Measurements from ENCODE around the gene CDKL4. TPM values are rescaled to one million over a fixed set of nuclear protein-coding genes. Genes with fewer than 3 reads are reported as not detected.
A peak's percentile ranks its signal among the peaks of the same experiment; 100 is the strongest.
"Not testable (repeated sequence)": the region's sequence is repeated elsewhere in the genome, so short reads cannot be mapped to it uniquely, and the experiment has no call there.

Gene CDKL4
- total RNA-seq, 1 experiment from 2014 or later = not detected

DNA sequence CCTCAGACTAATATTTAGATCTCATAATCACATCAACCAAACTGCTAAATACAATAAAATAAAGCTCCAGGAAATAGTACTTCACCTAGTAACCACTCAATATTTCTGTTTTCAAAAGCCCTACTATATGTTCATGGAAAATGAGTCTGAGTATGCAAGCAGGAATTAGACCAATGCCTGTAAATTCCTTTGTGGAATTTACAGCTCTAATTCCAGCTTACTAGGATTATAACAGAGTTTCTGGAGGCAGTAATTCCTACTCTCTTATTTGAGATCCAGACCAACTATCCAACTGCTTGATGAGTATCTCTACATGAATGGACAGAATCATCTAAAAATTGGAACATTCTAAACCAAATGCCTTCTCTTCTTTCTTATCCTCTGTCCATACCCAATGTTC, 11.6 kb downstream of the CDKL4 start:
- no peak for DNase-seq (ENCODE audit: low read depth)

GRCh38 chr2:39228413-39229209, 15.2 kb downstream of the CDKL4 start:
- no peak for DNase-seq (ENCODE audit: low read depth)

- peak; percentile 50 for DNase-seq (ENCODE audit: low read depth)
Measured at GRCh38 chr2:39227628-39228412, 15.9 kb downstream of the CDKL4 start.

GRCh38 chr2:39225567-39225966, 18.2 kb downstream of the CDKL4 start:
- DNase-seq (ENCODE audit: low read depth) = no peak

DNA sequence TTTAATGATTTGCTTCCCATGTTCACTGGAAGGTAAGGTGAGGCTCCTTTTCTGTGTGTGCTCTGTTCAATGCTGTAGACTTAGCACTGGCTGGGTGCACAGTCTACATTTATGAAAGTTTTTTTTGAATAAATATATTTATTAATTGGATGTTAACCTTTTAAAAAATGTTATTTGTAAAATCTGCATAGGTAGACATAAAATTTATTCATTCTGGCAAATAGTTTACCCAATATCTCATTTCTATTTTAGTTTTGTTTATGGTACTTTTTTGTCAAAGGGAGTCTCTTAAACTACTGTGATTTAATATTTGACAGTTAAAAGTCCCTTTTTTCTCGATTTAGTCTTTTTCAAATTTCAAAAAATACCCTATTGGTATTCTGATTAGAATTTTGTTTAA, 19.9 kb downstream of the CDKL4 start:
- no peak for DNase-seq (ENCODE audit: low read depth)

- DNase-seq (ENCODE audit: low read depth) = no peak
Measured at GRCh38 chr2:39221459-39221858, 22.3 kb downstream of the CDKL4 start.

GRCh38 chr2:39220136-39220535, 23.6 kb downstream of the CDKL4 start:
- DNase-seq (ENCODE audit: low read depth) = no peak

GRCh38 chr2:39218391-39218790, 25.4 kb downstream of the CDKL4 start:
- DNase-seq (ENCODE audit: low read depth) = no peak

- no peak for DNase-seq (ENCODE audit: low read depth)
Measured at GRCh38 chr2:39217192-39217550, 26.6 kb downstream of the CDKL4 start.

- no peak for DNase-seq (ENCODE audit: low read depth)
Measured at GRCh38 chr2:39216346-39217191, 27.2 kb downstream of the CDKL4 start.

GRCh38 chr2:39215545-39215944, 28.2 kb downstream of the CDKL4 start:
- DNase-seq (ENCODE audit: low read depth) = no peak

DNA sequence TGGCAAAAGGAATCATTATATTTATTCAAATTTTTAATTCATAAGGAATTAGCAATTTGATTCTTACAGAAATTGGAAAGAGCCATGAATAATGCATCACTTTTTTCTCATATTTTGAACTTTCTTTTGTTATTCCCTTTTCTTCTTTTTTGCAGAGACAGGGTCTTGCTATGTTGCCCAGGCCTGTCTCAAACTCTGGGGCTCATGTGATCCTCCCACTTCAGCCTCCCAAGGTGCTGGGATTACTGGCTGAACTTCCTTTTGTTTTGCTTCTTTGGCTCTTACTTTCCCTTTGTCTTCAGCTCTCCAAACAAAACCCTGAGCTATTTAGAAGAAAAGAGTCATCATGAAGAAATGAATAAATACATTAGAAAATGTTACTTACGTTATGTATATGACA, 30.8 kb downstream of the CDKL4 start:
- DNase-seq (ENCODE audit: low read depth) = no peak

DNA sequence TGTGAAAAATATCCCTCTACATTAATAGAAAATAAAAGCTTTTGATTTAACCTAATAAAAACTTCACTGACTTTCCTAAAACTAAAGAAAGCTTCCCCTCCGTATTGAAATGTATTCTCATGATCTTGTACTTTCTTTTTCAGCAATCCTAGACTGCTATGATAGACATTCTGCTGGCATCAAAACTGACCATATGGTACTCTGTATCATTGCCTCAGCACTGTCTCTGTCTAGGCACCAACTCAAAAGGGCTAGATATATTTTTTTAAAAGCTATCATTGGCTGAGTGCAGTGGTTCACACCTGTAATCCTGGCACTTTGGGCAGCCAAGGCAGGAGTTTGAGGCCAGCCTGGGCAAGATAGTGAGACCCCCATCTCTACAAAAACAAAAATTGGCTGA, 32.9 kb downstream of the CDKL4 start:
- DNase-seq (ENCODE audit: low read depth) = no peak

GRCh38 chr2:39203382-39203781, 40.4 kb downstream of the CDKL4 start:
- no peak for DNase-seq (ENCODE audit: low read depth)

DNA sequence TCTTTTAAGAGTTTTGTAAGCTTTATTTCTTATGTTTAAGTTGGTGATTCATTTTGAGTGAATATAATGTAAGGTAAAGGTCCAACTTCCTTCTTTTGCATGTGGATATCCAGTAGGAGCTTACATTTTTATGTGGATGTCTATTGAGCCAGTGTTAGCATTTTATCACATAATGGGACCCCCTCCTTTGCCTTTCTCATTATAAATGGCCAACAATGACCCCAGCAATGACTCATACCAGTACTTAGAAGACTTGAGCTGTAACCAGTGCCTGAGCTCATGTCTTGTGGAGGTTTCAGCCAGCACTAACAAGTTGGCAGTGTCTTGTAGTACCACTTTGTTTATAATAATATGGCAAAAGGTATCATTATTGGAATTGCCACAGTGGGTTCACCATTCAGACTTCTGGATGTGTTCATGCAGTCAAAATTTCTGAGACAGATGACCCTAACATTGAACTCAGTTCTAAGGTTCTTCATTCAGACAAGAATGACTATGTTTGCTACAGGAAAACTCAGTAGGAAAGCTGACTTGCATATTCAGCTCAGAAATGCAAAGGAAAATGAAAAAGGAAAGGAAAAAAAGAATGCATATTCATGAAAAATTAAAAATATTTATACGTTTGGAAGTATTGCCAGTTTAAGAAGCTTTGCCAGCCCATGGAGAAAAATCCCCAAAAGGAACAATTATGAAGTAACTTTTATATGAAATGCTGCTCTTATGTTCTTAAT, 41.0 kb downstream of the CDKL4 start:
- DNase-seq (ENCODE audit: low read depth) = no peak

GRCh38 chr2:39197003-39197402, 46.8 kb downstream of the CDKL4 start:
- not testable (repeated sequence) for DNase-seq (ENCODE audit: low read depth)

DNA sequence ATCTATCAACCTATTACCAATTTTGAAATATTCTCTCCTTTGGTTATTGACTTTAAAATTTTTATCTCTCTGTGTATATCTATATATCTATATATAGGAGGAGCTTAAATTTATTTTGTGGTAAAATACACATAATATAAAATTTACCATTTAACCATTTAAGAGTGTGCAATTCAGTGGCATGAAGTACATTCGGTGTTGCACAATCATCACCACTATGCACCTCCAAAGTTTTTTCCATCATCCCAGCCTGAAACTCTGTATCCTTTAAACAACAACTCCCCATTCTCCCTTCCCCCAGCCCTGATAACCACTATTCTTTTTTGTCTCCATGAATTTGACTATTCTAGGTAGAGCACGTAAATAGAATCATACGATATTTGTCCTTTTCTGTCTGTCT, 49.1 kb downstream of the CDKL4 start:
- no peak for DNase-seq (ENCODE audit: low read depth)

- no peak for DNase-seq (ENCODE audit: low read depth)
Measured at GRCh38 chr2:39188960-39189494, 54.7 kb downstream of the CDKL4 start.

DNA sequence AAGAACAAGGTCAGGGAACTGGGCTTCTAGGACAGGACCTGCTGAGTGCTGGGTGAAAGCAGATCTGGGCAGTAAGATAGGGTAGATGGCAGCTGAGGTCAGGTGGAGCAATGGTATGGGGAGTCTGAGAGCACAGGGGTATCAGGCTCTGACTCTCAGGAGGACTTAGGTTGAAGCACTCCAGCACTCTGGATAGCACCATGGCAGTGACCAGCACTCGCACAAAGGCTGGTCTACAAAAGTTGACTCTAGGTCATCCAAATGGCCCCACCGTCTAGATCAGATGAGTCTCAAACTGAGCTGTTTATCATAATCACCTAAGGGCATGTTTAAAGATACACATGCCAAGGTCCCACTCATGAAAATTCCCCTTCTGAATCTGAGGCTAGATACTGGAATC, 60.1 kb downstream of the CDKL4 start:
- no peak for DNase-seq (ENCODE audit: low read depth)

GRCh38 chr2:39181297-39181696, 62.5 kb downstream of the CDKL4 start:
- DNase-seq (ENCODE audit: low read depth) = no peak

Measured in HT1080 (cell line).